ENCODE data around the gene NOP9.

DNA sequence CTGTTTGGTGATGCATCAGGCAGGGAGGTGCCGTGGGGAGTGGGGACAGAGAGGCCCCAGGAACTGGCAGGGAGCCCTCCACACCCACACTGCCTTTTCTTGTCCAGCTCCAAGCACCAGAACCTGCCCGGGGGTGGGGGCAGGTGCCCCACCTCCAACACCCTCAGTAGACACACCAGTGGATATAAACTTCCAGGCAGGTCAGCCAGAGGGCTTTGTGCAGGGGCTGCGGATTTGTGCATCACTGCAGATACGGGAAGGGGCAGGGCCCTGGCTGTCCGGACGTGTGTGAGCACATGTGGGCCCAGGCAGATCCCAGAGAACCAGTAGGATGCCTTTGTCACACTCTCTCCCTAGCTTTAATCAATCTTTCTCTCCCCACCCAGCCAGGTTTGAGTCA, 35.4 kb upstream of the NOP9 start:
- TF ChIP-seq ZC3H10 (CRISPR knock-in tag; IDR thresholded peaks at IDR 0.05) (no peak), ZFP30 (CRISPR knock-in tag; IDR thresholded peaks at IDR 0.05) (no peak), PPARA (CRISPR knock-in tag; IDR thresholded peaks at IDR 0.05; ENCODE audit: borderline replicate concordance) (no peak), CSDC2 (CRISPR knock-in tag; IDR thresholded peaks at IDR 0.05) (no peak)

Measured in SK-N-SH treated with all-trans-retinoic acid at 6 μM for 48 hours (cell line).